Daoy (cell line): Measurements from ENCODE around the gene RPRD1B. TPM values are rescaled to one million over a fixed set of nuclear protein-coding genes. Genes with fewer than 3 reads are reported as not detected.

Experiments used
- DNase-seq: peaks from one replicate; pipeline ENCODE4 v3.0.0-alpha.2; 2015; ENCODE audit warnings: low read depth
- total RNA-seq: library from RNA; depleted of rRNA; stranded (reverse); fragments of >200 nt; shearing (Covaris generic); gene quantifications from 2 replicates; pipeline ENCODE4 v1.2.3, GENCODE V29; 2014

RPRD1B gene
- total RNA-seq, 1 experiment from 2014 or later, result 18.2 TPM

DNA sequence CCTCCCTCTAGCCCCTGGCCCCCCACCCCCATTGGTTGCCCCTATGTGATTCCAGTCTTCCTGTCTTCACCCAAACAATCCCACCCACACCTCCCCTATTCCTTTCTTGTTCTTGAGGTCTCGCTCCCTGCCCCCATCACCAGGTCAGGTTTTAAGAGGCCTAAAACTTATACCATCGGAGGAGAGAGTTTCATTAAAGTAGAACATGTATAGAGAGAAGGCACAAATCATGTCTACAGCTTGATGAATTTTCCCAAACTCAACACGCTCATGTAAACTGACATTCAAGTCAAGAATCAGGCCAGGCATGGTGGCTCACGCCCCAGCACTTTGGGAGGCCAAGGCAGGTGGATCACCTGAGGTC is 87.1 kb downstream of the RPRD1B start:
- DNase-seq, result no peak

DNA sequence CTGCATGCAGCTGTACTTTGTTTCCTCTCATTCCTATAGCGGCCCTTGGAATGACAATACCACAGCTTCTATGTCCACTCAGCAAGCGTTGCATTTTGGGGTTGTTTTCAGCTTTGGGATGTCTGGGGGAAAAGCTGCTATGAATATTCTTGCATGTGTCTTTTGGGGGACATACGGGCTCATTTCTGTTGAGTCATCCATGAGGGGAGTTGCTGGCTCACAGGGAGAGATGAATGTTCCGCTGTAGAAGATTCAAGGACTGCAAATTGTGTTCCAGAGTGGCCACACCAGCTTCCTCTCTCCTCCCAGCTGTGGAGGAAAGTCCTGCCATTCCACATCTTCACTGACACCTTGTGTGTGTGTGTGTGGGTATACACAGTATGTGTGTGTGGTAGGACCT is 88.2 kb downstream of the RPRD1B start:
- DNase-seq, result no peak

DNA sequence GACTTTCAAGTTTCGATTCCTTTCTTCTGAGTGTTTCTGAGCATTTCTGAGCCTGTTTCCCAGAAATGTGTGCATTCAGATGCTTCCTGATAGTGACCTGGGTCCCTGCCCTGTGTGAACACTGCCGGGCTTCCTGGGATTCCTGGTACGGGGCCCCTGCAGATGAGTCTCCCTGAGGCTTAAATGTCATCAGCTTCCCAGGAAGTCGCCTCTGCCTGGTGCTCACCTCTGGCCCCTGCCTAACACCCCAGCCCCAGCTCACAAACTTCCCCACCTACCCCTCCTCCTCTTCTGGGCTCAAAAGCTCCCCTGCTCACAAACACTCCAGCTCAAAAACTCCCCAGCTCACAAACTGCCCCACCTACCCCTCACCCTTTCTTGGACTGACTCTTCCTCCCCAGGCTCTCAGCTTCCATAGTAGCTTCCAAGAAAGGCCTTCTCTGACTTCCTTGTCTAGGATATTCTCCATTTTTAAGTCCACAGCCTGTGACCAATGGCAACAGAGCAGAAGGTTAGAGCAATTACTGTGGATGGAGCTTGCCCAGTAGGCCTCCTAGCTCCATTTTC is 89.6 kb downstream of the RPRD1B start:
- no peak for DNase-seq

GRCh38 chr20:38125157-38126056 is 91.9 kb downstream of the RPRD1B start:
- DNase-seq, result peak; percentile 58

DNA sequence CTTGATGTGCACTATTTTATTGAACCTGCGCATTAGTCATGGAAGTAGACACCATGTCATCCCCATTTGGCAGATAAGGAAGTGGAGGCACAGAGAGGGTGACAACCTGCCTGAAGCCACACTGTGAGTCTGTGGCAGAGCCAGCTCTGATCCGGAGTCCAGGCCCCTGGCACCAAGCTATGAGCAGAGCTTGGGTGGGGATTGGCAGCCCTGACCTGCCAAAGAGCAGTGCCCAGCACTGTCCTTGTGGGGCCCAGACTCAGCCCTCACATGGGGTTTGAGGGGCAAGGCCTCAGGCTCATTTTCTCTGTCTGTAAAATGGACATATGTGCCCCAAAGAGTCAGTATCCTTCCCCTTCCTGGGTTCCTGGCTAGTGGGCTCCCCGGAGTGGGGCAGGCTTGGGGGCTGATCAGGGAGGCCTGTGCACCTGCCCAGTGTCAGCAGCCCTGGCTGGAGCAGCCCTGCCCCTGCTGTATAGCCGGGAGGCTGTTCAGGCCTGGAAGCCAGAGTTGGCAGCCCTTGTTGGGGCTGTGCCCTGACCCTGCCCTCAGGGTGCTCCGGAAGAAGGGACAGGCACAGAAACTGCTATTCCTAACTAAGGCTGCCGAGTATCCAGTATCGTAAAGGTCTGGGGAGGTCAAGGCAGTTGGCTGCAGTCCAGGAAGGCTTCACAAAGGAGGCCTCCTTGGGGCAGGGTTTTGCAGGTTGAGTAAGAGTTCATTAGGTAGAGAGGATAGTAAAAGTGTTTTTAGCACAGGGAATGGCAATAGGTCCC is 92.8 kb downstream of the RPRD1B start:
- no peak for DNase-seq

- DNase-seq, result peak; percentile 82
Observed at GRCh38 chr20:38126932-38127621, 93.5 kb downstream of the RPRD1B start.

DNA sequence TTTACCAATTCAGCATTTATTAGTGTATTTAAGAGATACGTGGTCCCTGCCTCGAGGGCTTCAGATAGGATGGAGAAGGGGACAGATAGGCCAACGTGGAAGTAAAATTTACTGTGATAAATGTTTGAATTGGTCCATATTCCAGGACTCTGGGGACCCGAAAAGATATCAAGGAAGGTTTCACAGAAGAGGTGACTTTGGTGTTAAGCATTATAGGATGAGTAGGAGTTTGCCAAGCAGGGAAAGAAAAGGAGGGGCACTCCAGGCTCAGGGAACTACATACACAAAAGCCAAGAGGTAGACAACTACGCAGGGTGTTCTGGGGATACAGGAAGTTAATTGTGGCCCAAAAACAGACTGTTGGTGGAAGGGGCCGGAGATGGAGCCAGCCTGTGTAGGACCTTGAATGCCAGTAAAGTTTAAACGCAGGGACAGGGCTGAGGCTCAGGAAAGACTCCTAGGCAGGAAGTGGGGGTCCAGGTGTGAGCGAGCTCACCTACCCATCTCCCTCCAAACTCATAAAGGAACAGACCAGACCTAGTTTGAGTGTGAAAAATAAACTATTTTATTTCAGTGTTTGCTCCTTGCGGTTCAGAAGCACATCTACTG is 94.5 kb downstream of the RPRD1B start:
- no peak for DNase-seq

DNA sequence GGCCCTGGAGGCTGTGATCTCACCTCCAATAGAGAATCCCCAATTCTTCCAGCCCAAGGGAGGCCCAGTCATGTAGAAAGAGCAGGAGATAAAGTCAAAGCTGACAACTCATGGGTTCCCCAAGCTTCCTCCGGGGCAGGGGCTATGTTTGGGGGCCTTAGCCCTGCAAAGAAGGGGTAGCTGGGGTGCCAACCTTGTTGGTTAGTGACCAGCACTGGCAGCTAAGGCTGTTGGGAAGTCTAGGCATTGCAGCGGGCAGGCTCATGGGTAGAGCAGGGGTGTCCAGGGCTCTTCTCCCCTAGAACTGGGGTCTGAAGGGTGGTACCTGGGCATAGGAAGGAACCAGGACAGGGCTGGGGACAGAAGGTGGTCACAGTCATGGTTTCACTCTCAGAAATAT is 95.1 kb downstream of the RPRD1B start:
- no peak for DNase-seq

DNA sequence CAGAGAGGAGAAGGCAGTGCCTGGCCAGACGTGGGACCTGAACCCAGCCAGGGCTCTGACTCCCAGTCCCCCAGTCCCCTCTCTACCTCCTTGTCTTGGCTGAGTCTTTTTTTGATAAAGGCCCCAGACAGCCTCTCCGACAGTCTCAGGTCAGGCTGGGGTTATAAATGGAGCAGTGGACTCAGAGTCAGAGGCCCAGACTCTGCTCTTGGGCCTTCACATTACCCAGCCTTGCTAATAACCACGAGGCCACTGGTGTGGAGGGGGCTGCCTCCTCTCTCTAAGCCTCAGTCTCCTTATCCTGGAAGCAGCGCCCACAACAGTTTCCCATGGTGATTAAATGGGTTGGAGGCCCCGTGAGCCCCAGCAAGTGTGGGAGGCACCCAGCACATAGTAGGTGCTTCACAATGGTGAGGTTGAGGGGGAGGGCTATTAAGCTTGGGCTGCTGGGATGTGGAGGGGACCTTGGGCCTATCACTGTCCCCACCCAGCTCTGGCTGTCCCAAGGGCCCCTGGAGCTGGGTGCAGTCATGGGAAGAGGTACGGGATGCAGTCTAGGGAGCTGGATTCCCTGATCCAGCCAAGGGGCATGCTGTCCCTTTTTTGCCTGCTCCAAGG is 95.8 kb downstream of the RPRD1B start:
- no peak for DNase-seq

- DNase-seq, result no peak
Observed at GRCh38 chr20:38129893-38130609, 96.5 kb downstream of the RPRD1B start.

GRCh38 chr20:38130687-38131587 is 97.4 kb downstream of the RPRD1B start:
- DNase-seq, result no peak

DNA sequence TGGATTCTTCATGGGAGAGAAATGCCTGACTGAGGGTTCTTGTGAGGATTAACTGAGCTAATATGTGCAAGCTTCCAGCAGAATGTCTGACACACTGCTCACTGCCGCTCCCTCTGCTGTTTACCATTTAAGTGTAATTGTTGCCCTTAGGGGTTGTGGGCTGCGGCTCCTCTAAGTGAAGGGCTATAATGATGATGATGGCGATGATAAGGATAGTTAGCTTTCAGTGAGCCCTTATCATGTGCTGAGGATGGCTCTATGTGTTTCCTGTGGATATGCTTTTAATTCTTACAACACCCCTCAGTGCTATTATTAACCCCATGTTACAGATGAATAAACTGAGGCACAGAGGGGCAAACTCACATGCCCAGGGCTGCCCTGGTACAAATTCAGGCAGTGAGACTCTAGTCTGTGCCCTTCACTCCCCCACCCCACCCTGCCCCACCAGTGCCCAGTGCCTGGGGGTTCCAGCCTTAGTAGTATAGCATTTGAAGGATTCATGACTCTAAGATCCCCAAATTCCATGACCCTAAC is 98.1 kb downstream of the RPRD1B start:
- peak; percentile 63 for DNase-seq

GRCh38 chr20:38132156-38132909 is 98.8 kb downstream of the RPRD1B start:
- DNase-seq, result no peak

DNA sequence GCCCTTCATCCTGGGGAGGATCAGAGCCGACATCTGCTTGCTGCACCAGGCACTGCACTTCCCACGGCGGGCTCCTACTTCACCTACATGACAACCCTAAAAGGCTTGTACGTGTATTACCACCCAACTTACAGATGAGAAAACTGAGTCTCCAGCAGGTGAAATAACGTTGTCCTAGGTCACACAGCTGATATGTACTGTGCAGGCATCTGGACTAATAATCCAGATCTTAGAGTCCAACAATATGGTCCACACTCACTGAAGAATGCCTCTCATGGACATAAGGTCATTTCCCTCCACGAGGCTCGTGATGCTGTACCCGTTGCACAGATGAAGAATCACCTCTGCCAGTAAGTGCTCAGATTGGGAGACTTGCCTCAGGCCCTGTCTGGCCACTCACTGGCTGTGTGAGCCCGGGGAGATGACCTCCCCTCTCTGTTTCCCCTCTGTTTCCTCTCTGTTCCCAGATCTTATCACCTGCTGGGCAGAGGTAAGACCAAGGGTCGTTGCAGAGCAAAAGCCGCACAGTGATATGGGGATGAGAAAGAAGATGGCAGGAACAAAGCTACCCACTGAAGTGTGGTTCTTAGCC is 99.5 kb downstream of the RPRD1B start:
- no peak for DNase-seq

- DNase-seq, result no peak
Observed at GRCh38 chr20:38133680-38134426, 100.3 kb downstream of the RPRD1B start.

DNA sequence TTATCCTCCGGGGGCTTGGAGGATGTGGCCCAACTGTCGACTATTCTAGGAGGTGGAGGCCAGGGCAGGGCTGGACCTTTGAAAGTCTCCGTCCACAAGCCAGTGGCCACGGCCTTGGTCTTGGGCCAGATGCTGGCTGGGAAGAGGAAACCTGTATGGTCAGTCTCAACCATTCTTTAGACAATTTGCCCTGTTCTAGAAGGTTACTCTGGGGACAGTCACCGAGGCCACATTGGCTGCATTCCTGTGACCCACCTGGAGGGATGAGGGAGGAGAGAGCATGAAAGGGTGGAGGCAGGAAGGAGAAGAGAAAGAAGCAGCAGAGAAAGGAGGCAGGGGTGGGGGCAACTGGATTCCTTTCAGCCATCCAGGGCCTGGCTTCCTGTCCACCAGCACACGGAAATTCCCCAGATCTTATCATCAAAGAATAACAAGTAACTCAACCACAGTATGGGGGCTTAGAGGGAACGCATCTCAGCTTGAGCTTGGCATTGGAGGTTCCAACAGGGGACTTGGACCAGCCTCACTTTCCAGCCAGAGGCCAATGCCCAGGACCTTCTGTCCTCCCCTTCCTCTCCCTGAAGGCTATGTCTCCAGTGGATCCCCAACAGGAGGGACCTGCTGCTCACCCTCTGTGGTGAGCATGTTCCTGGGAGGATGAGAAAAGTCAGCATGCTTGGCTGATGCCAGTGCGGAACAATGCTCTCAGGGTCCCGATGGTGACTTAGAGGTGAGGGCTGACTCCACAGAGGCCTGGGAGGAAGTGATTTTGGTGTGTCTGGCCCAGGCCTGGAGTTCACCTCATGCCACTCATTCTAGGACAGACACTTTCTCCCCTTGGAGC is 101.1 kb downstream of the RPRD1B start:
- peak; percentile 88 for DNase-seq
